GM12892 (cell line): ENCODE measurements around the gene KCNMA1.

ENCODE experiments used
- POLR2A ChIP-seq: IDR thresholded peaks from 2 replicates; pipeline ENCODE4 v1.6.1; 2011; ENCODE audit warnings: low read depth, low read length, control low read depth
- POLR2AphosphoS5 ChIP-seq: IDR thresholded peaks from 2 replicates; pipeline ENCODE4 v1.6.1; 2011; ENCODE audit warnings: low read depth, low read length, control low read depth

- TF ChIP-seq POLR2A: no peak
- TF ChIP-seq POLR2AphosphoS5: no peak
Measured at GRCh38 chr10:76972541-76972940, 665.1 kb downstream of the KCNMA1 start.
